Suprapubic skin (tissue), 4 donors: ENCODE results near the gene MSL3. TPM values are rescaled to one million over a fixed set of nuclear protein-coding genes. Genes with fewer than 3 reads are reported as not detected.

Experiments used
- DNase-seq, 2 donors: peaks; one replicate each; pipeline ENCODE4 v3.0.0-alpha.2; 2019; ENCODE audit warnings: low spot score in 2 of 2
- H3K27ac ChIP-seq: fragments of 200-600 bp; sonication (generic); one replicate; pipeline ENCODE4 v1.5.1; 2019
- H3K27me3 ChIP-seq: fragments of 200-600 bp; sonication (generic); one replicate; pipeline ENCODE4 v1.5.1; 2019
- H3K36me3 ChIP-seq: fragments of 200-600 bp; sonication (generic); one replicate; pipeline ENCODE4 v1.5.1; 2019
- H3K4me1 ChIP-seq: fragments of 200-600 bp; sonication (generic); one replicate; pipeline ENCODE4 v1.5.1; 2019
- H3K4me3 ChIP-seq: fragments of 200-600 bp; sonication (generic); one replicate; pipeline ENCODE4 v1.5.1; 2019; ENCODE audit warnings: mild to moderate bottlenecking
- H3K9me3 ChIP-seq: fragments of 200-600 bp; sonication (generic); one replicate; pipeline ENCODE4 v1.5.1; 2019
- EP300 ChIP-seq: sonication (generic); formaldehyde crosslinking; IDR thresholded peaks from one replicate; pipeline ENCODE4 v1.6.1; 2017; ENCODE audit warnings: antibody characterized with exemption
- POLR2A ChIP-seq, 2 donors: fragments of 450-650 bp; IDR thresholded peaks; one replicate each; pipeline ENCODE4 v1.6.1; 2017; ENCODE audit warnings: antibody characterized with exemption in 2 of 2, mild to moderate bottlenecking in 2 of 2, moderate library complexity in 2 of 2
- POLR2AphosphoS5 ChIP-seq, 3 donors: sonication (generic); formaldehyde crosslinking; IDR thresholded peaks; one replicate each; pipeline ENCODE4 v1.6.1; 2017; ENCODE audit warnings: antibody characterized with exemption in 3 of 3
- WGBS: methylation state at CpG from one replicate; pipeline ENCODE4 v1.1.5; 2018; 5-methylcytosine and 5-hydroxymethylcytosine counted together
- total RNA-seq, 4 donors: library from RNA; depleted of rRNA; stranded (reverse); fragments of >200 nt; gene quantifications; one replicate each; pipeline ENCODE4 v1.1.0, GENCODE V29; 2016
- TF ChIP-seq, protein P1 (sequence below), 2 donors: fragments of 200-600 bp in 1 of 2; fragments of 450-650 bp in 1 of 2; sonication (generic) in 1 of 2; IDR thresholded peaks; one replicate each; pipeline ENCODE4 v1.5.1; 2016 to 2019; ENCODE audit warnings: antibody characterized with exemption in 2 of 2, mild to moderate bottlenecking in 1 of 2, moderate library complexity in 1 of 2

The MSL3 gene
- total RNA-seq, 4 donors from 2014 or later: 20.9 to 44.8 (median 26.0) TPM

DNA sequence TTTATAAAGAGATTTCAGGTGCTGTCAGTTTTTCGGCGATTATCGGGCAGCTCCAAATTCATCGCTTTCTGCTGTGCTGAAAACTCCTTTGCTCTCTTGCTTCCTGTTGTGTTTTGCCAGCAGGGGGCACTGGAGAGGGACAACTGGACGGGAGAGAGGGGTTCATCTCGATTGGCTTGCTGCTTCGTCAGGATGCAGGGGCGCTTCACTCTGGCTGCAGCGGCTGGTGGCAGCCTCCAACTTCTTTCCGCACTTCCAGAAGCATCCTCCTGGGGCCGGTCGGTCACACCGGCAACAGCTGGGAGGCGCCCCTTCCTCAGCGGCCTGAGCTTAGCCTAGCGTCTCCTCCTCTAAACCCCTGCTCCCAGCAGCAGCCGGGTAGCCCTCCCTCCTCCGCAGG is 29.5 kb downstream of the MSL3 start:
- DNase-seq: peak; percentile 65 to 77
- no peaks in the 10 kb centered on the region for H3K27me3 ChIP-seq
- 37% methylated on average over 18 of the region's 18 CpGs for WGBS
- no peak for TF ChIP-seq POLR2AphosphoS5 (IDR thresholded peaks at IDR 0.05)
- TF ChIP-seq, protein P1, sequence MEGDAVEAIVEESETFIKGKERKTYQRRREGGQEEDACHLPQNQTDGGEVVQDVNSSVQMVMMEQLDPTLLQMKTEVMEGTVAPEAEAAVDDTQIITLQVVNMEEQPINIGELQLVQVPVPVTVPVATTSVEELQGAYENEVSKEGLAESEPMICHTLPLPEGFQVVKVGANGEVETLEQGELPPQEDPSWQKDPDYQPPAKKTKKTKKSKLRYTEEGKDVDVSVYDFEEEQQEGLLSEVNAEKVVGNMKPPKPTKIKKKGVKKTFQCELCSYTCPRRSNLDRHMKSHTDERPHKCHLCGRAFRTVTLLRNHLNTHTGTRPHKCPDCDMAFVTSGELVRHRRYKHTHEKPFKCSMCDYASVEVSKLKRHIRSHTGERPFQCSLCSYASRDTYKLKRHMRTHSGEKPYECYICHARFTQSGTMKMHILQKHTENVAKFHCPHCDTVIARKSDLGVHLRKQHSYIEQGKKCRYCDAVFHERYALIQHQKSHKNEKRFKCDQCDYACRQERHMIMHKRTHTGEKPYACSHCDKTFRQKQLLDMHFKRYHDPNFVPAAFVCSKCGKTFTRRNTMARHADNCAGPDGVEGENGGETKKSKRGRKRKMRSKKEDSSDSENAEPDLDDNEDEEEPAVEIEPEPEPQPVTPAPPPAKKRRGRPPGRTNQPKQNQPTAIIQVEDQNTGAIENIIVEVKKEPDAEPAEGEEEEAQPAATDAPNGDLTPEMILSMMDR (IDR thresholded peaks at IDR 0.05): peak in 1 of 2 donors; percentile 29
- peak overlapping the region; percentile 22 for H3K4me3 ChIP-seq
- H3K36me3 ChIP-seq: no peaks in the 10 kb centered on the region
- H3K27ac ChIP-seq: no peak overlapping the region
- no peaks in the 10 kb centered on the region for H3K9me3 ChIP-seq
- H3K4me1 ChIP-seq: no peaks in the 10 kb centered on the region

DNA sequence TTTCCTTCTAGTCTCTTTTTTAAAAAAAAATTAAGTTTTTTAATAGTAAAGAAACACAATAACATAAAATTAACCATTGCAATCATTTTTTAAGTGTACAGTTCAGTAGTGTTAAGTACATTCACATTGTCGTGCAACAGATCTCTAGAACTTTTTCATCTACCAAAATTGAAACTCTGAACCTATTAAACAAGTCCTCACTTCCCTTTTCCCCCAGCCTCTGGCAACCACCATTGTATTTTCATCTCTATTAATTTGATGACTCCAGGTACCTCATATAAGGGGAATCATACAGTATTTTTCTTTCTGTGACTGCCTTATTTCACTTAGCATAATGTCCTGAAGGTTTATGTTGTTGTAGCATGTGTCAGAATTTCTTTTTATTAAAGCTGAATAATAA is 31.8 kb downstream of the MSL3 start:
- H3K27ac ChIP-seq: no peak overlapping the region
- WGBS: 65% methylated on average over 1 of the region's 1 CpG
- TF ChIP-seq EP300: no peak
- no peak for TF ChIP-seq POLR2A (IDR thresholded peaks at IDR 0.05)
- TF ChIP-seq, protein P1 (IDR thresholded peaks at IDR 0.05): no peak
- TF ChIP-seq POLR2AphosphoS5 (IDR thresholded peaks at IDR 0.05): no peak
- no peaks in the 10 kb centered on the region for H3K4me1 ChIP-seq
- H3K4me3 ChIP-seq: no peak overlapping the region
- no peaks in the 10 kb centered on the region for H3K9me3 ChIP-seq
- no peaks in the 10 kb centered on the region for H3K36me3 ChIP-seq
- no peak for DNase-seq
- no peaks in the 10 kb centered on the region for H3K27me3 ChIP-seq

DNA sequence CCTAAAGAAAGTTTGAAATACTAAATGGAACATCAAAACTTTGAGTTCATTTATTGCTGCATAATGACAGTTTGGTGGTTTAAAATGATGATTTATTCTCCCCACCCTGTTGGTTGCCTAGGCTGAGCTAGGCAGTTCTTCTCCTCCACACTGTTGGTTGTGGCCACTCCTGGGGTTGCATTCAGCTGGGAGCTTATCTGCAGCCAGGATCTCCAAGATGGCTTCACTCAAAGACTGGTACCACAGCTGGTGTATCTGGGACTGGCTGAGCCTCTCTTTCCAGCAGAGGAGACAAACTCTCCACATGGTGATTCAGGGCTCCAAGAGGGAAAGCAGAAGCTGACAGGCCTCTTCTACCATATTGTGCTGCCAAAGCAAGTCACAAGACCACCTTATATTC is 33.1 kb downstream of the MSL3 start:
- Histone ChIP-seq H3K9me3 (no peaks in the 10 kb centered on the region), H3K27me3 (no peaks in the 10 kb centered on the region), H3K36me3 (no peaks in the 10 kb centered on the region), H3K27ac (no peak overlapping the region), H3K4me1 (no peaks in the 10 kb centered on the region), H3K4me3 (no peak overlapping the region)
- no peak for TF ChIP-seq POLR2AphosphoS5 (IDR thresholded peaks at IDR 0.05)
- no peak for TF ChIP-seq EP300
- no peak for TF ChIP-seq POLR2A (IDR thresholded peaks at IDR 0.05)
- TF ChIP-seq, protein P1 (IDR thresholded peaks at IDR 0.05): no peak
- no peak for DNase-seq

DNA sequence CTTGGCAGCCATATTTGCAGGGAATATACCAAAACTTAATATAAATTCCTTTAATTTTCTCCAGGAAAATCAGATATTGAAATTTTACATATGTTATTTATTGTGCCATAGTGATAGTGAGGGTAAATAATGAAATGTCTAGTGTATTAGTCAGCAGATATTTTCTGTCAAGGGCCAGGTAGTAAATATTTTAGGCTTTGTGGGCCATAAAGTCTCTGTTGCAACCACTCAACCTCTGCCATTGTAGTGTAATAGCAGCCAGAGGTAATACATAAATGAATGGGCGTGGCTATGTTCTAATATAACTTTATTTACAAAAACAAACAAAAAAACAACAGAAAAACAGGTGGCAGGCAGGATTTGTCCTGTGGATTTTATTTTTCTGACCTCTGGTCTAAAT is 33.5 kb downstream of the MSL3 start:
- DNase-seq: no peak
- no peak overlapping the region for H3K4me3 ChIP-seq
- WGBS: 59% methylated on average over 1 of the region's 1 CpG
- H3K36me3 ChIP-seq: no peaks in the 10 kb centered on the region
- no peaks in the 10 kb centered on the region for H3K27me3 ChIP-seq
- H3K9me3 ChIP-seq: no peaks in the 10 kb centered on the region
- H3K27ac ChIP-seq: no peak overlapping the region
- TF ChIP-seq EP300: no peak
- TF ChIP-seq, protein P1 (IDR thresholded peaks at IDR 0.05): no peak
- TF ChIP-seq POLR2A (IDR thresholded peaks at IDR 0.05): no peak
- TF ChIP-seq POLR2AphosphoS5 (IDR thresholded peaks at IDR 0.05): no peak
- H3K4me1 ChIP-seq: no peaks in the 10 kb centered on the region

DNA sequence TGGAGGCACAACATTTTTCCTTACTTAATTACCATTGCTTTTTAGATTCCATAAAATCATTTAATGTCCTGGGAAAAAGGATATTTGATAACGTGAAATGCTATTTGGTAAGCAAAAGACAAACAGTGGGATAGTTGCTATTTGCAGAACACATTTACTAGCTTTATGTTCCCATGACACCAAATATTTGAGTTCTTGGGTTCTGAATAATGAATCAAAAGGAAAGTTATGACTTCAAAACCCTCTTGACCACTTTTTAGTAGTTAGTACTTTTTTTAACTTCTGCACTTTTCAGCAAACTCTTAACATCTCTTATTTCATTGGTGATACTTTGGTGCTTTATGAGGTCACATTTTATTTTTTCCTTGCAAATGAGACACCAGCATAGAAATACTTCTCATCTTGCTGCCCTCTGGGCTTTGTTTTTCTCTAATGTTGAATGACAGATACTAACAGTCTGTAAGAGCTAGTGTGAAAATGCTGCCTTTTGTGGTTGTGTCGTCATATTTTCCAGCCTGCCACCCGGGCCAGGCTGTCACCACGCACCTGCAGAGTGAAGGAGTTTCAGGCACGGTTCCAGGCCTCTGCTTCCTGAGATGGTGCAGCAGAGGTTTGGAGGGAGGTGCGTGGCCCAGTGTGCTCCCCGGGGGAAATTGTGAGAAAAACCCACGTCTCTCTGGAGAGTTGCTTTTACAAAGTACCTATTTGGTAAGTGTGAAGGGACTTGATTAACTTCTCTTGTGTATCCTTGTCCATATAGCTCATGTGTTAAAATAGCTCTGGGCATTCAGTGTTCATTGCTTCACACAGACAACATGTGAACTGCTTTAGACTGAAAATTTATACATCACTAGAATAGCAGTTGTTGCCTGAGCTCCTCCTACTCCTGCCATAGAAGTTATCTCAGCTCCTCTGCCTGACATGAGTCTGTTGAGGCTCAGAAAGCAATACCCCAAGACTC is 34.7 kb downstream of the MSL3 start:
- Histone ChIP-seq H3K27ac (no peak overlapping the region), H3K27me3 (no peaks in the 10 kb centered on the region), H3K36me3 (no peaks in the 10 kb centered on the region), H3K4me1 (no peaks in the 10 kb centered on the region), H3K9me3 (no peaks in the 10 kb centered on the region), H3K4me3 (no peak overlapping the region)
- WGBS: 43% methylated on average over 8 of the region's 8 CpGs
- TF ChIP-seq, protein P1 (IDR thresholded peaks at IDR 0.05): no peak
- TF ChIP-seq POLR2AphosphoS5 (IDR thresholded peaks at IDR 0.05) (no peak), EP300 (no peak), POLR2A (IDR thresholded peaks at IDR 0.05) (no peak)
- no peak for DNase-seq
